ENCODE results near the gene ST3GAL6. TPM values are rescaled to one million over a fixed set of nuclear protein-coding genes. Genes with fewer than 3 reads are reported as not detected.
A peak's percentile ranks its signal among the peaks of the same experiment; 100 is the strongest.
"Not testable (repeated sequence)": the region's sequence is repeated elsewhere in the genome, so short reads cannot be mapped to it uniquely, and the experiment has no call there.

Gene ST3GAL6
- total and polyA plus RNA-seq, 9 of the 15 experiments (the other 6 are each of a cell fraction or from before 2014, with no cell fraction given): 0.14 TPM; not detected in 8

DNA sequence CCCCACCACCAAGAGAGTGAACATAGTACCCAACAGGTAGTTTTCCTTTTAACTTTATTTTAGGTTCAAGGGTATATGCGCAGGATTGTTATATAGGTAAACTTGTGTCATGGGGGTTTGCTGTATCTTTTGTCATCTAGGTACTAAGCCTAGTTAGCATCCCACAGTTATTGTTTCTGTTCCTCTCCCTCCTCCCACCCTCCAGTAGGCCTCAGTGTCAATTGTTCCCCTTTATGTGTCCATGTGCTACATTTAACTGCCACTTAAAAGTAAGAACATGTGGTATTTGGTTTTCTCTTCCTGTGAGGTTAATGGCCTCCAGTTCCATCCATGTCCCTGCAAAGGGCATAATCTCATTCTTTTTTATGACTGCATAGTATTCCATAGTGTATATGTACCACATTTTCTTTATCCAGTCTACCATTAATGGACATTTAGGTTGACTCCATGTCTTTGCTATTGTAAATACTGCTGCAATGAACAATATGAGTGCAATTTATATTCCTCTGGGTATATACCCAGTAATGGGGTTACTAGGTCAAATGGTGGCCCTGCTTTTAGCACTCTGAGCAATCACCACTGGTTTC, 66.2 kb downstream of the ST3GAL6 start:
- TF ChIP-seq ZNF146 (CRISPR knock-in tag; IDR thresholded peaks at IDR 0.05; ENCODE audit: unreplicated experiment) (peak; percentile 58), NFE2L1 (tag; IDR thresholded peaks at IDR 0.05; ENCODE audit: borderline replicate concordance, low read depth) (no peak)
- Histone ChIP-seq H2AFZ (ENCODE audit: low read depth, low read length) (no peak overlapping the region), H3K9me3 (replicated peaks; ENCODE audit: control insufficient read depth, insufficient read depth, low read depth, low read length) (no peaks in the 10 kb centered on the region), H4K20me1 (replicated peaks; ENCODE audit: control insufficient read depth, insufficient read depth, low read length) (no peaks in the 10 kb centered on the region), H3K4me3 (no peak overlapping the region), H3K9me1 (ENCODE audit: control insufficient read depth, insufficient read depth, low read length) (no peaks in the 10 kb centered on the region), H3K27ac (ENCODE audit: extremely low read depth, low read depth, low read length) (no peak overlapping the region), H3K4me2 (ENCODE audit: insufficient read depth, low read length) (no peak overlapping the region), H3K4me1 (replicated peaks in 1 of 2; ENCODE audit: control insufficient read depth in 2 of 2, insufficient read depth in 2 of 2, low read length in 2 of 2) (no peaks in the 10 kb centered on the region), H3K36me3 (ENCODE audit: control insufficient read depth, insufficient read depth, low read length) (no peaks in the 10 kb centered on the region), H3K79me2 (ENCODE audit: control insufficient read depth, insufficient read depth, low read length) (no peaks in the 10 kb centered on the region), H3K27me3 (ENCODE audit: control insufficient read depth in 2 of 2, insufficient read depth in 2 of 2, low read length in 2 of 2) (no peaks in the 10 kb centered on the region), H3K9ac (ENCODE audit: insufficient read depth in 1 of 2, low read depth in 2 of 2, low read length in 2 of 2) (no peak overlapping the region)
- POLR2A ChIA-PET: interaction anchor here (0.6 kb wide), 1 partner anchor 46 kb away, joined by 3 read pairs; no protein-coding TSS in a partner anchor
- WGBS (ENCODE audit: insufficient coverage, low coverage, missing lambda C conversion rate): 100% methylated on average over 1 of the region's 1 CpG
- BruUV-seq (replicated peaks): no TSS peak
- no peak for DNase-seq (ENCODE audit: extremely low read depth in 1 of 4, low spot score in 3 of 4)
- no peak for FAIRE-seq
- in situ Hi-C loops (cut with MboI): no loop called here
- CTCF ChIA-PET (ENCODE audit: low intra/inter-chr PET ratio): no interaction called here
- ATAC-seq: no peak
- intact Hi-C loops (cut with micrococcal nuclease): no loop called here

DNA sequence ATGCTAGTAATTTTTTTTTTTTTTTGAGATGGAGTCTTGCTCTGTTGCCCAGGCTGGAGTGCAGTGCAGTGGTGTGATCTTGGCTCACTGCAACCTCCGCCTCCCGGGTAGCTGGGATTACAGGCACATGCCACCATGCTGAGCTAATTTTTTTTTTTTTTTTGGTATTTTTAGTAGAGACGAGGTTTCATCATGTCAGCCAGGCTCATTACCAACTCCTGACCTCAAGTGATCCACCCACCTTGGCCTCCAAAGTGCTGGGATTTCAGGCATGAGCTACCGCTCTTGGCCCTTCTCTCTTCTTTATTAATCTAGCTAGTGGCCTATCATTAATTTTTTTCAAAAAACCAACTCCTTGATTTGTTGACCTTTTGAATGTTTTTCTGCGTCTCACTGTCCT, 67.9 kb downstream of the ST3GAL6 start:
- POLR2A ChIA-PET: interaction anchor here (0.7 kb wide), 1 partner anchor 570 kb away, joined by 3 read pairs; no protein-coding TSS in a partner anchor

More for the DNA sequence above, 67.9 kb downstream of the ST3GAL6 start:
- H3K4me1 ChIP-seq (replicated peaks in 1 of 2; ENCODE audit: control insufficient read depth in 2 of 2, insufficient read depth in 2 of 2, low read length in 2 of 2); H3K79me2 ChIP-seq (ENCODE audit: control insufficient read depth, insufficient read depth, low read length); FAIRE-seq; H3K4me2 ChIP-seq (ENCODE audit: insufficient read depth, low read length); H4K20me1 ChIP-seq (replicated peaks; ENCODE audit: control insufficient read depth, insufficient read depth, low read length); H3K9ac ChIP-seq (ENCODE audit: insufficient read depth in 1 of 2, low read depth in 2 of 2, low read length in 2 of 2); H3K36me3 ChIP-seq (ENCODE audit: control insufficient read depth, insufficient read depth, low read length); H3K9me3 ChIP-seq (replicated peaks; ENCODE audit: control insufficient read depth, insufficient read depth, low read depth, low read length); ATAC-seq; BruUV-seq (replicated peaks); intact Hi-C loops (cut with micrococcal nuclease); DNase-seq (ENCODE audit: extremely low read depth in 1 of 4, low spot score in 3 of 4); H3K4me3 ChIP-seq; in situ Hi-C loops (cut with MboI); H3K27me3 ChIP-seq (ENCODE audit: control insufficient read depth in 2 of 2, insufficient read depth in 2 of 2, low read length in 2 of 2); H3K27ac ChIP-seq (ENCODE audit: extremely low read depth, low read depth, low read length); H2AFZ ChIP-seq (ENCODE audit: low read depth, low read length); H3K9me1 ChIP-seq (ENCODE audit: control insufficient read depth, insufficient read depth, low read length): not testable (repeated sequence)
- 92% methylated on average over 3 of the region's 5 CpGs for WGBS (ENCODE audit: insufficient coverage, low coverage, missing lambda C conversion rate)
- CTCF ChIA-PET (ENCODE audit: low intra/inter-chr PET ratio): interaction anchor here (0.7 kb wide), 1 partner anchor 237 kb away, joined by 3 read pairs; no protein-coding TSS in a partner anchor

All from K562 (cell line).